Myocyte (in vitro differentiated cells): ENCODE data around the gene CAMKMT. TPM values are rescaled to one million over a fixed set of nuclear protein-coding genes. Genes with fewer than 3 reads are reported as not detected.
"Not testable (repeated sequence)": the region's sequence is repeated elsewhere in the genome, so short reads cannot be mapped to it uniquely, and the experiment has no call there.

Experiments used
- DNase-seq: peaks from one replicate; pipeline ENCODE4 v3.0.0-alpha.2; 2012; ENCODE audit warnings: low read depth
- total RNA-seq: library from RNA; depleted of rRNA; stranded (reverse); fragments of >200 nt; gene quantifications from 2 replicates; pipeline ENCODE4 v1.2.3, GENCODE V29; 2014

The CAMKMT gene
- total RNA-seq, 1 donor from 2014 or later = 12.2 TPM

DNA sequence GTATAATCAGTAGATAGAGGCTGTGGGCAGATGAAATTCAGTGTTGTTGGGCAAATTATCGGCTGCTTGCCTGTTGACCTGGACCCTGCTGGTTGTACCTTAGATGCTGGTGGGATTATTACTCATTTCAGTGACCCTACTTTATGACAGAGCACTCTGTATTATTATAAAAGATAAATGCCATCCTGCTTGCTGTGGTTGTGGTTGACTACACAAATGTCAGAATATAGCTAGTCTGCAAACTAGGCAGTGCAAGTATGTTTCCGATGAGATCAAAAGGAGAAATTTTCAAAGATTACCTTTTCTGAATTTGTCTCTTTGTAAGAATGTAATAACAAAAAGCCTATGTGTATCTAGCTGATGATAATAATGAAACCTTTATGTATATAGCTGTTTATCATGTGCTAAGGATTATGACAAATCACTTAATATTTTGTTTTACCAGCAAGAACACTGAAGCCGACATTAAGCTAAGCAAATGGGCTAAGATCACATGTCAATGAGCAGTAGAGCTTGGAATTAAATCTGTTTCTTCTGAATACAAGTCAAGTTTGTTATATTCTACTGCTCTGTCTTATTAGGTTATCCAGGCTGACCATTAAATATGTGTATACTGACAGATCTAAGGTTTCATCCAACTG, 219.2 kb downstream of the CAMKMT start:
- DNase-seq = no peak

DNA sequence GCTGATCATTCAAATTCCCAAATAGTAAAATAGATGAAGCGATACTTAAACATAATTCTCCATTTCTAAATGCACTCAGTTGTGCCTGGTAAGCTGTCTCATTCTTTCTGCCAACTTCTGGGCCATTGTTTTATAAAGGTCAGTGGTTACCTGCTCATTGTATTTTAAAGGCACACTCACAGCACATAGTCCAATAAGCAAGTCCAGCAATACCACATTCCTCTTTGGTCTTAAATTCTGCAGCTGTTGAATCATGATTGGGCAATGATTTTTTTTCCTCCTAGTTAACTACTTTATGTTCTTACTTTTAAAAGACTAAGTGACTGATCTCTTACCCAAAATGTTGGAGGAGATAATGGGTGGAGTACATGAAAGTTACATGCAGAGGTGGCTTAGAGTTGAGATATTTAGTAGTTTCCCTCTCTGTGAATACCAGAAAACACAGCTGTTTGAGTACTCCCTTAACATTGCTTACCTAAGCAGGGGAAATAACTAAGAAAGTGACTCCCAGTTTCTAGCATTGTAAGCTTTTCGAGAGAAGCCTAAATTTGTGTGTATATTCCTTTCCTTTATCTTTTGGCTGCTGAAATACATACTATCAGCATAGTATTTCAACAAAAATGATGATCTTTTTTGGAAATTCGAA, 220.7 kb downstream of the CAMKMT start:
- DNase-seq = peak; percentile 29

DNA sequence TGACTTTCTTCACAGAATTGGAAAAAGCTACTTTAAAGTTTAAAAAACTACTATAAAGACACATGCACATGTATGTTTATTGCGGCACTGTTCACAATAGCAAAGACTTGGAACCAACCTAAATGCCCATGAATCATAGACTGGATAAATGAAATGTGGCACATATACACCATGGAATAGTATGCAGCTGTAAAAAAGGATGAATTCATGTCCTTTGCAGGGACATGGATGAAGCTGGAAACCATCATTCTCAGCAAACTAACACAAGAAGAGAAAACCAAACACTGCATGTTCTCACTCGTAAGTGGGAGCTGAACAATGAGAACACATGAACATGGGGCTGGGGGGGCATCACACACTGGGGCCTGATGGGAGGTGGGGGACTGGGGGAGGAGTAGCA, 233.9 kb downstream of the CAMKMT start:
- not testable (repeated sequence) for DNase-seq

DNA sequence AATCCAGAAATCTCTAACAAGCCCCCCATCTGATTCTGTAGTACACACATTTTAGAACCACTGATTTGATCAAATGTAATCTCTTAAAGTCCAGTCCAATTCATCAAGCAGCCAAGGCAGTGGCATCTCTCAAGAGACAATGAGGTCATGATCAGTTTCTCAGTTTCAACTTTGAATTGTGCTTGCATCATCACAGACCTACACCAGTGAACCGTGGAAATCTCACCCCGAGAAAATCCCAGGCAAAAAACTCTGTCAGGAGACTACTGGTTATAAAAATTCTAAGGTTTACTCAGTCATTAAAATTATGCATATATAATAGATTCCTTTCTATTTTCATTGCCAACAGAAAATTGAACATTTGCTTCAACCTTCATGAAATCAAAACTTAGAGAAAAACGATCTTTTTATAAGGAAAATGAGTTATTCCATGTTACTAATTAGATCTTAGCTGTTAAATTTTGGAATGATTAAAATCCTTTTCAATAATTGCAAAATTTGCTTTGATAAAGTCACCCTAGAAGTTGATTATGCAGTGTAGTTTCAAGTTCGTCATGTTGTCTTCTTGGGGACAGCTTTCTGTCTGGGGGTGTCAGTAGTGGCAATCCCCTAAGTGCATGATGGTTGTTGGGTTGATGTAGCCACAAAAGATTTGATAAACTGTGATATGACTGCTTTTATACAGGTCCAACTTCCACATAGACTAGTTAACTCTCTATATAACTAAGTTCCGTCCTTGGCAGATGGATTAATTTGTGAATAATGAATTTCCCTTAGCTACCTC, 235.0 kb downstream of the CAMKMT start:
- peak; percentile 11 for DNase-seq

DNA sequence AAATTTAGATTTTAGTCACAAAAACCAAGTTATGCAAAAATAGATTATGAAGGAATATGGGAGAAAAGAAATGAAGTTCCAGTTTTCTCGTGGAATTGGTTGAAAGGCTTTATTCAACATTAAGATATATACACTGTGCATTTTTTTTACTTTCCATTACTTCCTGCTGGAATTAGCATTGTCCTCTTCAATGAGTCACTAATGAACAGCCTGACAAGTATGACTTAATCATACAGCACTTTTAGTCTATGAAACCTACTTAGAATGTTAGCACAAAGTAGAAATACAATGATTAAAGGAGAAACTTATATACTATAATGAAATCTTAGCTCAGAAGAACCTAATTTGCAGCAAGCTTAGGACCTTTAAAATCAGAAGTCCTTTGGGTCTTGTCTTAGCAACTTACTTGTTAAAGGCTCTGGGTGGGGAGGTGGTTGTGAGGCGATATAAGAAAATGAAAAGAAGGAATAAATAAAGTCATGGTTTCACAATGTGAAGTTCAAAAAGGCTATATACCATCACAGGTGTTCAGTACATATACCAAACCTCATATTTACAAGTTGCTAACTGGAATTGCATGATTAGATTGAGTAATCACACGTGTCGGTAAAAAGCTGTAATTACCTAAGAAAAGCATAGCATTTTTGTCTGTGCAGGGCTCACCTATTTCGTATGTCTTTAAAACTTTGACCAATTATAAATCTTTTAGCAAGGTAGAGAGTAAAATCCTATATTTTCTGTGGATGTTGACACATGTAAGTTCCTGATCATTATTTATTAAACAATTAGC, 236.8 kb downstream of the CAMKMT start:
- no peak for DNase-seq

DNA sequence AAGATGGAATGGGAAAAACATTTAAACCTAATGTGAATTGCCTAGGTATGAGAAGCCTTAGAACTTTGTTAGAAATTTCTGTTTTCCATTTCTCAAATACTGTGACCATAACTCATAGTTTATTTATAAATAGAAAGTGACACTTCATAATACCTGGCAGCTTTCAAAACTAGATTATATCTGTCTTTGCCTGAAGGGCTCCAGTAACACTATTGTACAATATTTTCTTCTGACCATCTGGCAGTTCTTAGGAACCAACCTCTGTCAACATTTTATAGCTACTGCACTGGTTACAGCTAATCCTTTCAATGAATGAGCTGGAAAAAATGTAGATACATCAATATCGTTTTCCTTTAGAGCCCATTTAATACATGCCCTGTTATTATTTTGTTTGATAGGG, 237.4 kb downstream of the CAMKMT start:
- peak; percentile 15 for DNase-seq

DNA sequence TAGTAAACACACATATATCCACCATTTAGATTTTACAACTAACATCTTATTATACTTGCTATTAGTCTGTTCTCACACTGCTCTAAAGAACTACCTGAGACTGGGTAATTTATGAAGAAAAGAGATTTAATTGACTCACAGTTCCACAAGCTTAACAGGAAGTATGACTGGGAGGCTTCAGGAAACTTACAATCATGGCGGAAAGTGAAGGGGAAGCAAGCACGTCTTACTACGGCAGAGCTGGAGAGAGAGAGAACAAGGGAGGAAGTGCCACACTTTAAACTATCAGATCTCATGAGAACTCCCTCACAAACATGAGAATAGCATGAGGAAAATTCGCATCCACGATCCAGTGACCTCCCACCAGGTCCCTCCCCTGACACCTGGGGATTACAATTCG, 240.7 kb downstream of the CAMKMT start:
- no peak for DNase-seq

DNA sequence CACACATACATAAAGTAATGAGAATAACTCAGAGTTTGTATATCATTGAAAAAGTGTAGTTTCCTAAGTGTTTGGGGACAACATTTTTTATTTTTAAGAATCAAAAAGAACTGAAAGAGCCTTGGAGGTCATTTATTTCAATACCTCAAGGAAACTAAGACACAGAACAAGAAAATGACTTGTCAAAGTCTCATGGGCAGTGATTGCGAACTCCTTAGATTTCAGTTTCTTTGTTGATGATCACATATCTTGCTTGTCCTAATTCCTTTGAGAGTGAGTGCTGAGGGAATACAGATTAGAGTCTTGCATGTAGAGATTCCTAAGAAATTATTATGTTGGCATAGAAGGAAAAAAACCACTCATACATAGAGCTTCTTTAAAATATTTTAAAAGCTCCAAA, 243.8 kb downstream of the CAMKMT start:
- DNase-seq = no peak

DNA sequence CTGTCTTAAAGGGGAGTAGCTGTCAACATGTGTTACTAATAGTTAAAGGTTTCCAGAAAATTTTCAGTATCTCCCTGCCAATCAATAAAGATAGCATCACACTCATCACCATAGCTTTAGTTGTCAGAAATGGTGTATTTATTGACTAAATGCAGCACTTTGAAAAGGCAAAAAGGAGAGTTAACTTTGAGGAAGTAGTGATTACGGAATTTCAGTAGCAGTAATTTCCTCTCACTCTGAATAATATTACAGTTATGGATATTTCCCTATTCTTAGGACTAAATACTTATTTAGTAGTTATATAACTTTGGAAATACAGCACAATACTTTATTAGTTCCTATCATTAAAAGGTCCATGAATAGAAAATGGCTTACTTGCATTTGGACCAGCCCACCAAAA, 250.5 kb downstream of the CAMKMT start:
- no peak for DNase-seq

DNA sequence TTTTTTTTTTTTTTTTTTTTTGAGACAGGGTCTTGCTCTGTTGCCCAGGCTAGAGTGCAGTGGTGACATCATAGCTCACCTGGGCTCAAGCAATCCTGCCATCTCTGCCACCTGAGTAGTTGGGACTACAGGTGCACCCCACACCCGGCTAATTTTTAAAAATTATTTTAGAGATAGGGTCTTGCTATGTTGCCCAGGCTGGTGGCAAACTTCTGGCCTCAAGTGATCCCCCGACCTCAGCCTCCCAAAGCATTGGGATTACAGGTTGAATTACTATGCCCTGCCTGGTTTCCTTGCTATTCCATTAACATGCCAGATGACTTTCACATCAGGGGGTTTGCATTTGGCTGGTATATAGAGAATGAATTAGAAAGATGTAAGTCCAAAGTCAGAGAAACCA, 253.2 kb downstream of the CAMKMT start:
- DNase-seq = no peak

DNA sequence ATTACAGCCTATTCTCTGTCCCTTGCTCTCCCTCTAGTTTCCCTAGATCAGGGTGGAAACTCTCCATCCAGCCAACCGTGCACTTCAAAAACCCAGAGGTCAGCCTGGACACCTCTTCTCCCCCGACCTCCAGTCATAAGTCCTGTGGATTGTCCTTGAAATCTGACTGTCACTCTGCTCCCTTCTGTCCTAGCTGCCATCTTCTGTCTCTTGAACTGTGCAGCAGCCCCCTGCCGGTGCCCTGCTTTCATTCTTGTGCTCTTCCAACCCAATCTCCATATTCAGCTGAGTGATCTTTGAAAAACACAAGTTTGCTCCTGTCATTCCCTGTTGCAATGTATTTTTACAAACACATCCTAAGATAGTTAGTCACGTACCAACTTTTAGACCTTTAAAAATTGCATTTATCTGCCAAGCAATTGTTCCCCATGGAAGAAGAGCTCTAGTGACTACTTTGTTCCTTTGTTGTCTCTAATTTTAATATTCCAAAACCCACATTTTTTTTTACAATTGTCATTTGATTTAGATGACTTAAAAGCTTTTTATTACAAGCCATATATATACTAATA, 254.3 kb downstream of the CAMKMT start:
- DNase-seq = no peak

DNA sequence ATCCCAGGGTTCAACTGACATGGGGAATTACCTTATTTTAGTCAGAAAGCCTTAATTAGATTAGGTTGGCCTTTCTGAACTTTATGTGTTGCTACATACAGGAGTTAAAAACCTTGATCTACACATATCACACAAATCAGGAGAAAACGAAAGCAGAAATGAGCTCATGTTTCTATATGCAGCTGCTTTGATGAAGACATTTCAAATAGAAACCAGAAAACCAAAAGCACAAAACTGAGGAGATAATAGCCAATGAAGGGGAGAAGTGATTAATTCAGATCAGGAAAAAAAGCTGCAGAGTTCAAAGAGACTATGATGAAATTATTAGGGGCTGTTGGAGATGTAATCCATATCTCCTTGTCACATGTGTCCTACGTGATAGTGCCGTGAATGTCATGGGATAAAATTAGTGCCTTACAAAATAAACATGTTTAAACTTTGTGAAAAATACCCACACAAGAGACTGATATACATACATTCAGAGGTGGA, 255.0 kb downstream of the CAMKMT start:
- DNase-seq = no peak

DNA sequence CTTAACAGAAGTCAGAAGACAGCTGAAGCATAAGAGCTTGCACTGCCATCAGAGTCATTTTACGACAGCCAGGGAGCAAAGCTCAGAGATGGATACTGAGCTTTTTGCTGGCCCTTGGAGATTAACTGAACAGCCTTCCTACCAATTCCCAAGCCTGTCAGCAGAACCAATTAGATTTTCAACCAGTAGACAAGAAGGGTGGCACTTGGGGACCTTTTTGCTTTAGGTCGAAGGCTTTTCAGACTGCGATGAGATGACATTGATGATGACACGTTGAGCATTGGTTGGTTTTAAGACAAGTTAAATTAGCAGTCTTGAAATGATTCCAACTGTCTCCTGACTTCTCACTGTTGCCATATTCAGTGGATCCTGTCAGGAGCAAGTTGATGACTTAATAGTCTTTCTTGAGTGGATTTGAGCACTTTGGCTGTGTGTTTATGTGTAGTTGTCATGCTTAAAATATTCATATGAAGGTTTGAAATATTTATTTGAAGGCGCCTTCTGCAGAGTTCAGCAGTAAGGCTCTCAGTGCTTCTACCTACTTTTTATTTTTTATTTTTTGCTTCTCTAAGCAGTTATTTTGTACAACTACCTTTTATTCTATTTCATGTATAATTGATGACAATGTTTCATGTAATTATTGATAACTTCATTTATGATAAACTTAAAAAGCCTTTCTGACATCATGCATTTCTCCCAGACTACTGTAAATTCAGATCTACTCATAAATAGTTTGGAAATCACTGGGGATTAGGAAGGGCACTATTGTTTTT, 256.7 kb downstream of the CAMKMT start:
- no peak for DNase-seq

DNA sequence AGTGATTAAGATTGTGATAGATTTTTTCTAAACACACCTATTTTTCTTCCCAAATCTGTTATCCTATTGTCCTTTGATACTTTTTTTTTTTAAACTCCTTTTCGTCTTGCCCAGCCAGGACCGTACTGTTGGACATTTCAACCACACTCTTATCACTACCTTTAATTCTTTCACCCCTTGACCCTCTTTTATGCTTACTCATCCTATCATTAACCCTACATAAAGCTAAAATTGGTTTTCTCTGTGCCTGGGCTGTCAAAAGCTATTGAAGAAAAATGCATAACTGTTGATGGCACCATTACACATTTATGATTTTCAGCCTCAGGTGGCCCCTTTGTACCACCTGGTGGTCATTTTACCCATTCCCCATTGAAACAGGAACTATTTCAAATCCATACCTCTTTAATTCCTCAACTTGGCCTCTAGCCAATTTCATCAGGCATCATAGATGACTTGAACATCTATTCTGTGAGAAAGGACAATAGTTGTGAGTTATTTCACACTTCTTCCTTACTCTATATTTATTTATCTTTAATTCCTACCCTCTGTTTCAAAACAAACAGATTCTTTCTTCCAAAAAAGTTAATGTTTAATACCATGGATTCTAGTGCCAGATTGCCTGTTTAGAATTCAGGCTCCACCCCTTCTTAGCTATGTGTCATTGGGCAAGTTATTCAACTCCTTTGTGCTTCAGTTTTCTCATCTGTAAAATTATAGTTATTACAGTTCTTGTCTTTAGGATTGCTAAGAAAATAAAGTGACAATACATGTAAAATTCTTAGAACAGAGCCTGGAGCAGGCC, 258.6 kb downstream of the CAMKMT start:
- no peak for DNase-seq

DNA sequence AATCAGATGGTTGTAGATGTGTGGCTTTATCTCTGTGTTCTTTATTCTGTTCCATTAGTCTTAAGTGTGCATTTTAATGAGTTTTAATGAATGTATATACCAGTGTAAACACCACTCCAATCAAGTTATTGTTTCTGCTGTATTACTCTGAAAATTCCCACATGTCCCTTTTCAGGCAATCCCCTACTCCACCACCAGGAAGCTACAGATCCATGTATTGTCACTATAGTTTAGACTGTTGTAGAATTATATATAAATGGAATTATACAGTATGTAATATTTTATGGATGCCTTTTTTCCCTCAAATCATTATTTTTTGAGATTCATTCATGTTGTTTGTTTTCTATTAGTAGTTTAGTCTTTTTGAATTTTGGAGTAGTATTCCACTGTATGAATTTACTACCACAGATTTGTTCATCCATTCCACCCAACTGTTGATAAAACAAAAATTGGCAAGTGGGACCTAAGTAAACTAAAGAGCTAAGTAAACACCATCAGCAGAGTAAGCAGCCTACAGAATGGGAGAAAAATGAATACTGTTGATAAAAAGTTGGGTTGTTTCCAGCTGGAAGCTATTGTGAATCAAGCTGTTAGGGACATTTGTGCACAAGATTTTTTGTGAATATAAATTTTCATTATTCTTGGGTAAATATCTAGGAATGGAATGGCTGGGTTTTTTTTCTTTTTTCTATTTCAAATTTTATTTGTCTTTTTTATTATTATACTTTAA, 262.0 kb downstream of the CAMKMT start:
- no peak for DNase-seq

DNA sequence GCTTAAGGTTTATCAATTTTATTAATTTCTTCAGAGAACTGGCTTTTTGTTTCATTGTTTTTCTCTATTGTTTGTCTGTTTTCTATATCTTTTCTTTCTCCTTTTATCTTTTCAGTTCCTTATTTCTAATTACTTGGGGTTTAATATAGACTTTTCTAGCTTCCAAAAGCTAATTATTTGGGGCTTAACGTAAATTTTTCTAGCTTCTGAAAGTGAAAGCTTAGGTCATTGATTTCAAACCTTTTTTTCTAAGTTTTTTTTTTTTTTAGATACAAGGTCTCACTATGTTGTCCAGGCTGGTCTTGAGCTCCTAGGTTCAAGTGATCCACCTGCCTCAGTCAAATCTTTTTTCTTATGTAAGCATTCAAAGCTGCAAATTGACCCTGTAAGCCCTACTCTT, 266.6 kb downstream of the CAMKMT start:
- DNase-seq = no peak

DNA sequence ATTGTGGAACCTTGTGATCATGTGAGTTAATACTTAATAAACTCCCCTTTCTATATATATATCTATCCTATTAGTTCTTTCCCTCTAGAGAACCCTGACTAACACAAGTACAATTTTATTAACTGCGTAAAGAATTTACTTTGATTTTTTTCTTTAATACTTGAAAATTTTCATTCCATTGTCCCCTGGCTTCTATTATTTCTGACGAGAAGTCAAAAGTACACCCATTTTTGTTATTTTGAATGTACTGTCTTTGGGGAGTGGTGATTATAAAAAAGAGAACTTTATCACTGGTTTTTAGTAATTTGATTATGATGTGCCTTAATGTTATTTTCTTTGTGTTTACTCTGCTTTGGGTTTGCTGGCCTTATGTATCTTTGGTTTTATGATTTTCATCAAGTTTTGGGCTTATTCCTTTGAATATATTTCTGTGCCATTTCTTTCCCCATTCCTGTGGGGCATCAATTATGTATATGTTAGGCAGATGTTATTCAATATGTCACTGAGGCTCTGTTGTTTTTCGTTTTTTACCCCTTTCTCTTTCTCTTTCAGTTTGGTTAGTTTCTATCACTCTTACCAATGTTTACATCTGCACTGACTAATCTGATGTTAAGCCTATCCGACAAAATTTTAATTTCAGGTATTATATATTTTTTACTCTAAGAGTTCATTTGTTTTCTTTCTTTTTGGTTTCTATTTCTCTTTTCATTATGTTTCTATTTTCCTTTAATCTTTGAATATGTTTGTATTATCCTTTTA, 271.4 kb downstream of the CAMKMT start:
- no peak for DNase-seq

DNA sequence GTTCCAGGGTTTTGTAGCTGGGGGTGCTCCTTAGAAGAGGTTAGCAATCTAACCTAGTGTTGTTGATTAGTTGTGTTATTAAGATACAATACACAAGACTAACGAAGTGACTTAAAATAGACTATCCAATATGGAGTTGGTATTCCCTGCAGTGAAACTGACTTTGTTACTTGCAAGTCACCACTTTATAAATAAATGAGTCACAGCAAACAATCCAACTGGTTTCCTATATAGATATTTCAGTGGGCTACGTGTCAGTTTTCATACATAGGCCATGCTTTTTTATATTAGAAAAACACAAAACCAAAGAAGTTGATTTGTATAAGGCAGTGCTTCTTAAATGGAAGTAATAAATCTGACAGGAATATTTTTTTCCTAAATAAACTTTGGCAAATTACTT, 274.0 kb downstream of the CAMKMT start:
- DNase-seq = no peak
